ENCODE data around the gene CRADD. TPM values are rescaled to one million over a fixed set of nuclear protein-coding genes. Genes with fewer than 3 reads are reported as not detected.

The CRADD gene
- total RNA-seq, 1 experiment from 2014 or later, result 7.6 TPM

- H3K36me3 Mint-ChIP-seq (ENCODE audit: insufficient read depth in 1 of 3, low read depth in 3 of 3), result peaks cover 4 to 20% (median 7%) of the 10 kb centered on the region in 3 experiments; a peak in 6 of 7 replicates
- WGBS (ENCODE audit: extremely low coverage, insufficient read length, low lambda C conversion rate), result no CpG with 5 or more reads among the region's 2 CpGs
- H3K9ac ChIP-seq (ENCODE audit: extremely low read depth, insufficient read length, low read length), result no peak overlapping the region
- H4K5ac ChIP-seq (ENCODE audit: insufficient read length, low read depth, low read length), result no peak overlapping the region
- peaks cover 7 to 12% of the 10 kb centered on the region in 2 experiments; a peak in 3 of 4 replicates for H3K4me1 Mint-ChIP-seq
- no peak overlapping the region for H3K4ac ChIP-seq (ENCODE audit: low read depth, low read length)
- H4K8ac ChIP-seq (replicated peaks; ENCODE audit: insufficient read length, low read depth, low read length), result no peak overlapping the region
- no peak overlapping the region for H3K4me2 ChIP-seq (ENCODE audit: insufficient read depth, insufficient read length, low read length)
- H3K9me3 Mint-ChIP-seq, result peaks cover 12 to 15% of the 10 kb centered on the region in 2 experiments
- no peak overlapping the region for H2AK5ac ChIP-seq (ENCODE audit: insufficient read length, low read length)
- no peak overlapping the region for H4K91ac ChIP-seq (ENCODE audit: insufficient read length, low read depth, low read length)
- H3K79me1 ChIP-seq (ENCODE audit: insufficient read depth, low read depth, low read length, poor library complexity, severe bottlenecking), result no peaks in the 10 kb centered on the region
- H3K4me3 Mint-ChIP-seq, result no peak overlapping the region
- DNase-seq, result no peak
- H3K79me2 ChIP-seq (ENCODE audit: insufficient read depth, low read length), result no peaks in the 10 kb centered on the region
- no peak overlapping the region for H3K27ac ChIP-seq (ENCODE audit: insufficient read length, low read depth, low read length)
- H2BK20ac ChIP-seq (ENCODE audit: low read depth, low read length, poor library complexity, severe bottlenecking), result no peak overlapping the region
- H2BK120ac ChIP-seq (ENCODE audit: low read depth, low read length, poor library complexity, severe bottlenecking), result no peak overlapping the region
- H2AFZ ChIP-seq (ENCODE audit: low read length), result no peak overlapping the region
- H4K20me1 ChIP-seq (ENCODE audit: control insufficient read depth, insufficient read depth, insufficient read length), result no peaks in the 10 kb centered on the region
- H3K18ac ChIP-seq (ENCODE audit: insufficient read length, low read depth, low read length), result no peak overlapping the region
- H3K14ac ChIP-seq (ENCODE audit: insufficient read depth, low read length), result no peak overlapping the region
- H3K56ac ChIP-seq (ENCODE audit: insufficient read length, low read depth, low read length), result no peak overlapping the region
- no peaks in the 10 kb centered on the region; the same call in 1 of the 2 replicates for H3K27me3 Mint-ChIP-seq (ENCODE audit: low read depth)
- no peak overlapping the region for H2BK12ac ChIP-seq (ENCODE audit: insufficient read length, low read depth, low read length)
- H3T11ph ChIP-seq (ENCODE audit: low read length), result no peak overlapping the region
- H2BK15ac ChIP-seq (ENCODE audit: low read depth, low read length), result no peak overlapping the region
- H2BK5ac ChIP-seq (ENCODE audit: insufficient read length, low read length), result no peak overlapping the region
- no peaks in the 10 kb centered on the region for H3K27me3 ChIP-seq (ENCODE audit: insufficient read depth, low read length)
- H3K27ac Mint-ChIP-seq, result no peak overlapping the region
- H3K4me1 ChIP-seq (ENCODE audit: insufficient read depth, low read length), result peaks cover 5% of the 10 kb centered on the region; the same call in 1 of the 2 replicates
- H3K23me2 ChIP-seq (ENCODE audit: insufficient read length, low read depth, low read length, poor library complexity, severe bottlenecking), result no peaks in the 10 kb centered on the region
- TF ChIP-seq CTCF (conservative IDR thresholded peaks at IDR 0.05), result no peak
- H3K23ac ChIP-seq (ENCODE audit: insufficient read length, low read depth, low read length), result no peak overlapping the region
- peaks cover 6% of the 10 kb centered on the region for H3K9me3 ChIP-seq (ENCODE audit: control insufficient read depth, low read depth, low read length)
These were observed 40.5 kb upstream of the CRADD start for GRCh38 chr12:93636708-93637107.

Data from H9 (cell line).